SKM-1 treated with dmso at 0.1 percent for 144 hours (cell line): ENCODE data around the gene PTGES3.
A peak's percentile ranks its signal among the peaks of the same experiment; 100 is the strongest.
"Not testable (repeated sequence)": the region's sequence is repeated elsewhere in the genome, so short reads cannot be mapped to it uniquely, and the experiment has no call there.

Experiments used
- DNase-seq: peaks from one replicate; lab custom pipeline; 2025; ENCODE audit not compliant: unreplicated experiment; lab: John Stamatoyannopoulos, UW

Gene PTGES3

GRCh38 chr12:56713345-56713744 is 25.3 kb upstream of the PTGES3 start:
- DNase-seq: no peak

GRCh38 chr12:56709759-56710376 is 21.8 kb upstream of the PTGES3 start:
- DNase-seq: no peak

GRCh38 chr12:56704522-56704921 is 16.4 kb upstream of the PTGES3 start:
- not testable (repeated sequence) for DNase-seq

- DNase-seq: peak; percentile 5
Observed at GRCh38 chr12:56699020-56699661, 11.1 kb upstream of the PTGES3 start.

GRCh38 chr12:56695327-56696101 is 7.4 kb upstream of the PTGES3 start:
- DNase-seq: no peak

GRCh38 chr12:56694161-56694560 is 6.1 kb upstream of the PTGES3 start:
- no peak for DNase-seq

GRCh38 chr12:56688846-56689109 is 694 bp upstream of the PTGES3 start:
- DNase-seq: no peak

GRCh38 chr12:56687223-56688128 is 608 bp downstream of the PTGES3 start:
- DNase-seq: no peak

- DNase-seq: no peak
Observed at GRCh38 chr12:56684745-56685359, 3.2 kb downstream of the PTGES3 start.

- no peak for DNase-seq
Observed at GRCh38 chr12:56682323-56682722, 5.8 kb downstream of the PTGES3 start.

GRCh38 chr12:56679883-56680575 is 8.1 kb downstream of the PTGES3 start:
- DNase-seq: no peak

- DNase-seq: no peak
Observed at GRCh38 chr12:56678852-56679251, 9.2 kb downstream of the PTGES3 start.

- no peak for DNase-seq
Observed at GRCh38 chr12:56677680-56678079, 10.4 kb downstream of the PTGES3 start.

- DNase-seq: no peak
Observed at GRCh38 chr12:56676851-56677580, 11.1 kb downstream of the PTGES3 start.

GRCh38 chr12:56671608-56672007 is 16.5 kb downstream of the PTGES3 start:
- DNase-seq: no peak

- no peak for DNase-seq
Observed at GRCh38 chr12:56670836-56671235, 17.2 kb downstream of the PTGES3 start.

- no peak for DNase-seq
Observed at GRCh38 chr12:56668197-56668457, 20.0 kb downstream of the PTGES3 start.

- DNase-seq: no peak
Observed at GRCh38 chr12:56661979-56662638, 26.0 kb downstream of the PTGES3 start.

GRCh38 chr12:56661560-56661959 is 26.5 kb downstream of the PTGES3 start:
- no peak for DNase-seq
